Measurements from ENCODE around the gene ATP1B3.

ATP1B3 gene

DNA sequence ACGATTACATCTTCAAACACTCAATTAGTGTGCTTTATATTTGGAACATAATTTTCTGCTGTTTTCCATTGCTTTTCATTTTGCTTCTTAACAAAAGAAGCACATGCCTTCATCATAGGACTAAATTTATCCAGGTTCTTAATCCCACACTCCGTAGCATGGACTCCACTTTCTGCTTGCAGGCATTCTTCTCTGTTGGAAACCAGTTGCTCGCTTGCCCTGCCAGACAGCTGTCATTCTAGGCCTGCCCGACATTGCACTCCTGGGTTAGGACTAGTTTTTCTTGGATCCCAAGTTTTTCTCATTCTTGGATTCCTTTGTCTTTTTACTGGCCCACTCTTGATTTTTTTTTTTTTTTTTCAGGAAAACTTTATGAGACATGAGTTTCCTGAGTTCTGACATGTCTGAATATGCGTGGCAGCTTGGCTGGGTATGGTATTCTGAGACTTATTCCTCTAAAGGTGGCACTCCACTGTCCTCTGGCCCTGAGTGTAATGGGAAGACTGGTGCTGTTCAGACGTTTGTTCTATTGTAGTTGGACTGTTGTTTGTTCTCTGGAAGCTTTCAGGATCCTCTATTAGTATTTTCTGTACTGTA is 6.3 kb upstream of the ATP1B3 start:
- H3K4me3 ChIP-seq: no peak overlapping the region
- H3K27ac ChIP-seq: no peak overlapping the region
- H3K27me3 ChIP-seq: no peaks in the 10 kb centered on the region
- H3K36me3 ChIP-seq: no peaks in the 10 kb centered on the region
- H3K4me1 ChIP-seq: peaks cover 0 to 5% (median 0%) of the 10 kb centered on the region in 4 donors
- DNase-seq: no peak
- no peak for TF ChIP-seq CTCF (IDR thresholded peaks at IDR 0.05)
- no peaks in the 10 kb centered on the region for H3K9me3 ChIP-seq
- intact Hi-C loops (cut with DNase I; ENCODE audit: low total_unique reads): loop anchor here (10.0 kb wide), 1 partner anchor 295 kb away; no protein-coding TSS in a partner anchor

- peak; percentile 87 to 92 for DNase-seq
- H3K27me3 ChIP-seq: no peaks in the 10 kb centered on the region
- peak; percentile 69 to 81 for TF ChIP-seq CTCF (IDR thresholded peaks at IDR 0.05)
- peaks cover 0 to 26% (median 13%) of the 10 kb centered on the region in 4 donors for H3K4me1 ChIP-seq
- peak overlapping the region; percentile 97 to 99 for H3K27ac ChIP-seq
- H3K36me3 ChIP-seq: peaks cover 0 to 5% (median 0%) of the 10 kb centered on the region in 3 donors
- intact Hi-C loops (cut with DNase I; ENCODE audit: low total_unique reads): loop anchor here (5.0 to 10.0 kb wide), 2 partner anchors 138 to 301 kb away; partner anchors contain the start of gene RNF7
- peak overlapping the region; percentile 71 to 93 for H3K4me3 ChIP-seq
- H3K9me3 ChIP-seq: no peaks in the 10 kb centered on the region
Measured at GRCh38 chr3:141875374-141875892, 1.0 kb upstream of the ATP1B3 start.

DNA sequence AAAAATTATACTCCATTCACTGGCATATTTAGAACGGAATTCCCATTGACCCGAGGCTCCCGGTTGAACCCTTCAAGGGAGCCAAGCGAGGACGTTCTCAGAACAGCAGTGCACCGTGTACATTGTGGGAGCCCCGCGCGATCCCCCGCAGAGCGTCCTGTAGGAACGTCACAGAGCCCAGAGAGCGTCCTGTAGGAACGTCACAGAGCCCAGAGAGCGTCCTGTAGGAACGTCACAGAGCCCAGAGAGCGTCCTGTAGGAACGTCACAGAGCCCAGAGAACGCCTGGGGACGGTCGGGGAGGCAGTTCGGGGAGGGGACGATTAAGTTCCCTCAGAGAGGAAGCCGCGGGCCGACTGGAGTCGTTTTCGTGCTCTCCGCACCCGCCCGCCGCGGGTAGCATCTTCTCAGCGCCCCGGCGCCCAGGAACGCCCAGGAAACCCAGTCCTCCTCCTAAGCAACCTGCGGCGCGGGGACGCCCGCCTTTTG is 506 bp upstream of the ATP1B3 start:
- TF ChIP-seq CTCF (IDR thresholded peaks at IDR 0.05): no peak
- H3K36me3 ChIP-seq: peaks cover 0 to 5% (median 0%) of the 10 kb centered on the region in 3 donors

DNA sequence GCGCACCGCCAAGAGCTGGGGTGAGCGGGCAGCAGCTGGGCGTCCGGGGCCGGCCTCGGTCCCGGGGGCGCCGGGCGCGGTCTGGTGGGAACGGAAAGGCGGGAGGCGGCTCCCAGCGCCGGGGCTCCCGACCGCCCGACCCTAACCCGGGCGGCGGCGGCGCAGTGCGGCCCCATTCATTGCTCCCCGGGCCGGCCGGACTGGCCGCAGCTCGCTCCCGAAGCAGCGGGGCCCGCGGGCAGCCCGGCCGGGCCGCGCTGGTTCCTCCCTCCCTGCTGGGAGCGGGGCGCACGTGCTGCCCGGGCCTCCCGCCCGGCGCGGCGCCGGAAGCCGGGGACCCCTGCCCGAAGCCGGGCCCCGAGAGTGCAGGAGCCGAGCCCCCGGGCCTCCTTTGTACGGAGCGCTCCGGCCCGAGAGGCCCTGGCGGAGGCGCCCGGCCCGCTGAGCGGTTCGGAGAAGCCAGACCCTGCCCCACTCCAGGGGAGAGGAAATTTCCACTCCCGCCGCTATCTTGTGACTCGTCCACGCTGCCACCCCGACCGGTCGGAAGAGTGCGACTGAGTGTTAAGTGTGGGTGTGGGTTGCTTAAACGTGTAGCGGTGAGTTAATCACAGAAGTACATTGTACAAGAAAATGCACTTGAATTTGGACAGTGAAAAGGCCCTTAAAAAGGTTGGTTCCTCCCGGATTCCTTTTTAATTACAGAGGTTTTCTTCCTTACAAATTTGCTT is 613 bp downstream of the ATP1B3 start:
- Histone ChIP-seq H3K4me3 (peak overlapping the region; percentile 71 to 93), H3K27ac (peak overlapping the region; percentile 97 to 99), H3K27me3 (no peaks in the 10 kb centered on the region), H3K4me1 (peaks cover 0 to 40% (median 13%) of the 10 kb centered on the region in 4 donors), H3K36me3 (peaks cover 0 to 5% (median 0%) of the 10 kb centered on the region in 3 donors), H3K9me3 (no peaks in the 10 kb centered on the region)
- intact Hi-C loops (cut with DNase I; ENCODE audit: low total_unique reads): loop anchor here (5.0 to 10.0 kb wide), 2 partner anchors 140 to 302 kb away; partner anchors contain the start of gene RNF7
- TF ChIP-seq CTCF (IDR thresholded peaks at IDR 0.05): no peak
- peak; percentile 54 to 79 for DNase-seq

More for the DNA sequence above, 506 bp upstream of the ATP1B3 start:
- Histone ChIP-seq H3K27ac (peak overlapping the region; percentile 97 to 99), H3K9me3 (no peaks in the 10 kb centered on the region), H3K27me3 (no peaks in the 10 kb centered on the region), H3K4me3 (peak overlapping the region; percentile 71 to 93), H3K4me1 (peaks cover 0 to 30% (median 13%) of the 10 kb centered on the region in 4 donors)
- intact Hi-C loops (cut with DNase I; ENCODE audit: low total_unique reads): loop anchor here (5.0 to 10.0 kb wide), 2 partner anchors 139 to 301 kb away; partner anchors contain the start of gene RNF7
- peak; percentile 52 to 93 for DNase-seq

DNA sequence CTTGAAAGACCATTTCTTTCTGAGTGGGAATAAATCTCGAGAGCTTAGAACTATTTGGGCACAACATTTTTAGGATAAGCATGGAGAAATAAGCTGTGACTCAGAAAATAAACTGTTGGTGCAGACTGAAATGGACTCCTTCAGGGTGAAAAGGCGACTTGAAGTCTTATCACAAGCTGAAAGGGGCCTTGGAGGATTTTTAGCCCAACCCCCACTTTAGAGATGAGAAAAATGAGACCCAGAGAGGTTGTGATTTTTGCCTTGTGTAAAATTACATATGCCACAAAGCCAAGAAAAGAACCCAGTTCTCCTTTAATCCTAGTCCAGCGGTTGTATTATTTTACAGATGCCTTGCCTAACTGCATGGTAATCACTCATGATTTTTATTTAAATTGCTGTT is 1.5 kb downstream of the ATP1B3 start:
- peak overlapping the region; percentile 71 to 93 for H3K4me3 ChIP-seq
- intact Hi-C loops (cut with DNase I; ENCODE audit: low total_unique reads): loop anchor here (5.0 to 10.0 kb wide), 2 partner anchors 141 to 303 kb away; partner anchors contain the start of gene RNF7
- DNase-seq: no peak
- no peaks in the 10 kb centered on the region for H3K27me3 ChIP-seq
- peaks cover 0 to 9% (median 0%) of the 10 kb centered on the region in 3 donors for H3K36me3 ChIP-seq
- H3K9me3 ChIP-seq: no peaks in the 10 kb centered on the region
- peak overlapping the region; percentile 97 to 99 for H3K27ac ChIP-seq
- peaks cover 0 to 40% (median 13%) of the 10 kb centered on the region in 4 donors for H3K4me1 ChIP-seq
- TF ChIP-seq CTCF (IDR thresholded peaks at IDR 0.05): no peak

All from tibial artery (tissue), 4 donors.